Measurements from ENCODE around the gene MIXL1.

Gene MIXL1

DNA sequence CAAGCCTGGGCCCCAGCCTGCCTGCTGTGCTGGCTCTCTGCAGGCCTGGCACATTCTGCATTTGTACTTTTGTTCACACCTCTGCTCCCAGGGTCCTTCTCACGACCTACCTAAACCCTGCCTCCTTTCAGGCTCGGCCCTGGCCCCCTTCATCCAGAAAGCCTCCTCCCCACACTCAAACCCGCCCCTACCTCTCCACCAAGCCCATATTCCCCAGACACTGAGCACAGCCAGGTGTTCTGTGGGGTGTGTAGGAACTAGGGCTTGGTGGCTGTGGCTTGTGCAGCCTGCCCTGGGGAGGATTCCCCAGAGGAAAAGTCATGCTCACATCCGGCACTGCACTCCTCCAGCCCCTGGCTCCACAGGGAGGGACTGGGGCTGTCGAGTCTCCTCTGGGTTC is 8.2 kb upstream of the MIXL1 start:
- no peak for DNase-seq (ENCODE audit: low read depth)
- no peak for TF ChIP-seq POLR2A (IDR thresholded peaks at IDR 0.05; ENCODE audit: extremely low read depth, insufficient read length)
- TF ChIP-seq, protein P1, sequence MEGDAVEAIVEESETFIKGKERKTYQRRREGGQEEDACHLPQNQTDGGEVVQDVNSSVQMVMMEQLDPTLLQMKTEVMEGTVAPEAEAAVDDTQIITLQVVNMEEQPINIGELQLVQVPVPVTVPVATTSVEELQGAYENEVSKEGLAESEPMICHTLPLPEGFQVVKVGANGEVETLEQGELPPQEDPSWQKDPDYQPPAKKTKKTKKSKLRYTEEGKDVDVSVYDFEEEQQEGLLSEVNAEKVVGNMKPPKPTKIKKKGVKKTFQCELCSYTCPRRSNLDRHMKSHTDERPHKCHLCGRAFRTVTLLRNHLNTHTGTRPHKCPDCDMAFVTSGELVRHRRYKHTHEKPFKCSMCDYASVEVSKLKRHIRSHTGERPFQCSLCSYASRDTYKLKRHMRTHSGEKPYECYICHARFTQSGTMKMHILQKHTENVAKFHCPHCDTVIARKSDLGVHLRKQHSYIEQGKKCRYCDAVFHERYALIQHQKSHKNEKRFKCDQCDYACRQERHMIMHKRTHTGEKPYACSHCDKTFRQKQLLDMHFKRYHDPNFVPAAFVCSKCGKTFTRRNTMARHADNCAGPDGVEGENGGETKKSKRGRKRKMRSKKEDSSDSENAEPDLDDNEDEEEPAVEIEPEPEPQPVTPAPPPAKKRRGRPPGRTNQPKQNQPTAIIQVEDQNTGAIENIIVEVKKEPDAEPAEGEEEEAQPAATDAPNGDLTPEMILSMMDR (IDR thresholded peaks at IDR 0.05; ENCODE audit: low read depth, low read length) = no peak
- no peak for TF ChIP-seq MYC (IDR thresholded peaks at IDR 0.05; ENCODE audit: low read depth, low read length)
- TF ChIP-seq, protein P2, sequence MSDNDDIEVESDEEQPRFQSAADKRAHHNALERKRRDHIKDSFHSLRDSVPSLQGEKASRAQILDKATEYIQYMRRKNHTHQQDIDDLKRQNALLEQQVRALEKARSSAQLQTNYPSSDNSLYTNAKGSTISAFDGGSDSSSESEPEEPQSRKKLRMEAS (IDR thresholded peaks at IDR 0.05; ENCODE audit: low read depth, low read length) = no peak
- H3K4me3 ChIP-seq (ENCODE audit: low read depth, low read length) = no peak overlapping the region

DNA sequence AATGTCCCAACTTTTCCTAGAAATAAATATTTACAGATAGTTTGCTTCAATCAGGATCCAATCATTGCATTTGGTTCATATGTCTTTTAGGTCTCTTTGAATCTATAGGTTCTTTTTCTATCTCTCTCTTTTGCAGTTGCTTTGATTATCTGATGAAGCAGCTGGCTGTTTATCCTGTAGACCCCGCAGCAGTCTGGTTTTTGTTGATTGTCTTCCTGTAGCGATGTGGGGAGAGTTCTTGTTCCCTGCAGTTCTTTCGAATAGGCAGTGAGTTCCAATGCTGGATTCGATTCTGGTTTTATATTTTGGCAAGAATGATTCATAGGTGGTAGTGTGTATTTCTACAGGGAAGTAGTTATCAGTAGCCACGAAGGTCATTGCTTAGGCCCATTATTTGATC is 7.4 kb upstream of the MIXL1 start:
- TF ChIP-seq, protein P2 (IDR thresholded peaks at IDR 0.05; ENCODE audit: low read depth, low read length) = no peak
- TF ChIP-seq, protein P1 (IDR thresholded peaks at IDR 0.05; ENCODE audit: low read depth, low read length) = no peak
- TF ChIP-seq POLR2A (IDR thresholded peaks at IDR 0.05; ENCODE audit: extremely low read depth, insufficient read length) (no peak), MYC (IDR thresholded peaks at IDR 0.05; ENCODE audit: low read depth, low read length) (no peak)
- DNase-seq (ENCODE audit: low read depth) = no peak
- no peak overlapping the region for H3K4me3 ChIP-seq (ENCODE audit: low read depth, low read length)

DNA sequence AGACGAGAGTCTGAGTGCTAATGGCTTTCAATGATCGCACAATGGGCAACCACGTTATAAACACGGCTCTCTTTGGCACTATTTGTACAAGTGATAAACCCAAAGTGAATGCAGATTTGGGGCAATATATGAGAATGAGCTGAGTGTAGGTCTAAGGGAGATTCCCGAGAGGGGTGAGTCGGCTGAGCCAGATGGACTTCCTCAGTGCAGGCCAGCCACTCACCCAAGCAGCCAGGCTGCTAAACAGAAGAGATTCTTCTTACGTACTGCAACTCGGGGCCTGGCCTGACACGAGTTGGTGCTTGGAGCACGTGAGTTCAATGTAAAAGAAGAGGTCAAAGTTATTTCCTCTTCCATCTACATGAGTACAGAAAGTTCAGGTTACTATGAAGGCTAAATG is 6.2 kb upstream of the MIXL1 start:
- no peak overlapping the region for H3K4me3 ChIP-seq (ENCODE audit: low read depth, low read length)
- DNase-seq (ENCODE audit: low read depth) = no peak
- TF ChIP-seq MYC (IDR thresholded peaks at IDR 0.05; ENCODE audit: low read depth, low read length) (no peak), POLR2A (IDR thresholded peaks at IDR 0.05; ENCODE audit: extremely low read depth, insufficient read length) (no peak)
- TF ChIP-seq, protein P1 (IDR thresholded peaks at IDR 0.05; ENCODE audit: low read depth, low read length) = no peak
- TF ChIP-seq, protein P2 (IDR thresholded peaks at IDR 0.05; ENCODE audit: low read depth, low read length) = no peak

DNA sequence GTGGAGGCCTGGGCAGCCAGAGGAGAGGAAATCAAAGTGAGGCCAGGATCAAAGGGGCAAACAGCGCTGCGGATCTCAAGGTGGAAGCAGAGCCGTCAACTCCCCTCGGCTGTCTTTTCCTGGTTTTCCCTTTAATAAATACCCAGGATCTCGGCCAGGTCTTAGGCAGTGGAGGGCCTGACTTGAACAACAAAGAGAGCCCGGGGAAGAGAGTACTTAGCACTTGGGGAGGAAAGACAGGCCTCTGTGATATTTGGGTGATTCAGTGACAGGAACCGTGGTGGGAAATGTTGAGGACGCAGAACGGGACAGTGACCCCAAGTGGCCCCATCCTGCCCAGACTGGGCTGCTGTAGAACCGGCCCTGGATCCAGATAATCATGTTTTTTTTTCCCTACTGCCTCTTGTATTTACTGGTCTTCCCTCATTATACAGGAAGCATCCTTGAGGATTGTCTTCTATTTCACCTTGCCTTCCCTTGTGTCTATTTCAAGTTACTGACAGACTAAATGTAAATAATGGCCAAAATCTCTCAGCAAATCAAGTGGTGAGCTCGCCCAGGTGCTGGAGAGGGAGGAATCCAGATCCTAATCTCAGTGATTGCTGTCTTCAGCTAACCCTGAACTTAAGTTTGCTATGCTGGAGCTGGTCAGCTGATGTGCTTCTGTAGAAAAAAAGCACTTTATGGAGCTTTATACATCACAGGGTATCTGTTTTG is 2.8 kb upstream of the MIXL1 start:
- TF ChIP-seq, protein P2 (IDR thresholded peaks at IDR 0.05; ENCODE audit: low read depth, low read length) = no peak
- H3K4me3 ChIP-seq (ENCODE audit: low read depth, low read length) = no peak overlapping the region
- DNase-seq (ENCODE audit: low read depth) = no peak

DNA sequence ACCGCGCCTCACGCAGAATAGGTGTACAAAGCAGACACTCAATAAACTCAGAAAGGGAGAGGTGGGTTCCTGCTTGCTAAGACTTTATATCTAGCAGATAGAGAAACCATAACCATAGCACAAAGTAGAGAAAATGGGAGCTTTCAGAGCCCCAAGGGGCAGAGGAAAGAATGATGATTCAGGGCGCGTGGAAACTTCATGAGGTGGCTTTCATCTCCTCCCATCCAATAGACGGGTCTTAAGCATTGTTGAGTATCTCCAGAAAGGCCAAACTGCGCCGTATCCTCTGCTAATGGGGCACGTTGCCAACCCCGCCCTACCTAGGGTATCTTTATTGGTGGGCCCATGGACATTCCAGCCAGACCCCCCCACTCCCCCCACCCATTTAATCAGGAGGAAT is 778 bp upstream of the MIXL1 start:
- no peak overlapping the region for H3K4me3 ChIP-seq (ENCODE audit: low read depth, low read length)
- TF ChIP-seq, protein P1 (IDR thresholded peaks at IDR 0.05; ENCODE audit: low read depth, low read length) = no peak
- TF ChIP-seq, protein P2 (IDR thresholded peaks at IDR 0.05; ENCODE audit: low read depth, low read length) = no peak
- TF ChIP-seq POLR2A (IDR thresholded peaks at IDR 0.05; ENCODE audit: extremely low read depth, insufficient read length) = no peak
- no peak for TF ChIP-seq MYC (IDR thresholded peaks at IDR 0.05; ENCODE audit: low read depth, low read length)
- DNase-seq (ENCODE audit: low read depth) = no peak

DNA sequence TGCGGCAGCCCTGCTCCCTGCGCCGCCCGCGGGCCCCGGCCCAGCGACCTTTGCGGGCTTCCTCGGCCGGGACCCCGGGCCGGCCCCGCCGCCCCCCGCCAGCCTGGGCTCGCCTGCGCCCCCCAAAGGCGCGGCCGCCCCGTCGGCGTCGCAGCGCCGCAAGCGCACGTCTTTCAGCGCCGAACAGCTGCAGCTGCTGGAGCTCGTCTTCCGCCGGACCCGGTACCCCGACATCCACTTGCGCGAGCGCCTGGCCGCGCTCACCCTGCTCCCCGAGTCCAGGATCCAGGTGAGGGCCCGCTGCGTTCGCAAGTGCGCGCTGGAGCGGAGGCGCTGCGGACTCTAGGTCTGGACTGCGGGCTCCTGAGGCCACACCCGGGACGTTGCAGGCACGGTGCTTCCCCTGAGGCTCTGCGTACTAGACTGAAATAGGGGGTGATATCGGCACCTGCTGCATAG is 351 bp downstream of the MIXL1 start:
- no peak for DNase-seq (ENCODE audit: low read depth)
- TF ChIP-seq, protein P2 (IDR thresholded peaks at IDR 0.05; ENCODE audit: low read depth, low read length) = no peak
- TF ChIP-seq, protein P1 (IDR thresholded peaks at IDR 0.05; ENCODE audit: low read depth, low read length) = no peak
- TF ChIP-seq POLR2A (IDR thresholded peaks at IDR 0.05; ENCODE audit: extremely low read depth, insufficient read length) (no peak), MYC (IDR thresholded peaks at IDR 0.05; ENCODE audit: low read depth, low read length) (no peak)
- H3K4me3 ChIP-seq (ENCODE audit: low read depth, low read length) = peak overlapping the region; percentile 16

Measured in NB4 (cell line).